Stomach (tissue), 9 donors: ENCODE data around the gene CTXN2. TPM values are rescaled to one million over a fixed set of nuclear protein-coding genes. Genes with fewer than 3 reads are reported as not detected.

Experiments
- DNase-seq, 2 donors: peaks; one replicate each; pipeline versions ENCODE4 v3.0.0 to v3.0.0-alpha.2; 2013 to 2019
- H3K27ac ChIP-seq, 5 donors: fragments of 200-600 bp in 4 of 5; sonication (generic) in 4 of 5; one replicate each; pipeline ENCODE4 v1.5.1; 2013 to 2019; ENCODE audit warnings: mild to moderate bottlenecking in 1 of 5, moderate library complexity in 1 of 5
- H3K27me3 ChIP-seq, 3 donors: fragments of 200-600 bp; sonication (generic); one replicate each; pipeline ENCODE4 v1.5.1; 2017 to 2019; ENCODE audit warnings: mixed run types in 1 of 3
- H3K36me3 ChIP-seq, 4 donors: fragments of 200-600 bp; sonication (generic); 1 replicate in 3 of 4; 2 replicates in 1 of 4; pipeline ENCODE4 v1.5.1; 2016 to 2019
- H3K4me1 ChIP-seq, 4 donors: fragments of 200-600 bp; sonication (generic); one replicate each; pipeline ENCODE4 v1.5.1; 2016 to 2019
- H3K4me3 ChIP-seq, 4 donors: fragments of 200-600 bp; sonication (generic) in 3 of 4; one replicate each; pipeline ENCODE4 v1.5.1; 2016 to 2019; ENCODE audit warnings: mild to moderate bottlenecking in 1 of 4
- H3K9me3 ChIP-seq, 4 donors: fragments of 200-600 bp; sonication (generic); one replicate each; pipeline ENCODE4 v1.5.1; 2016 to 2019
- EP300 ChIP-seq: sonication (generic); formaldehyde crosslinking; IDR thresholded peaks from one replicate; pipeline ENCODE4 v1.6.1; 2017; ENCODE audit warnings: antibody characterized with exemption
- POLR2A ChIP-seq, 4 donors: fragments of 450-650 bp; IDR thresholded peaks; one replicate each; pipeline ENCODE4 v1.6.1; 2016; ENCODE audit warnings: antibody characterized with exemption in 4 of 4, control low read depth in 2 of 4, mild to moderate bottlenecking in 1 of 4, moderate library complexity in 1 of 4
- POLR2AphosphoS5 ChIP-seq, 3 donors: sonication (generic); formaldehyde crosslinking; IDR thresholded peaks; one replicate each; pipeline ENCODE4 v1.6.1; 2016; ENCODE audit warnings: antibody characterized with exemption in 3 of 3
- WGBS, 5 donors: extraction: QIAGEN DNeasy Blood & Tissue Kit in 3 of 5; methylation state at CpG; one replicate each; pipeline versions ENCODE4 v1.1.5 to v1.1.7; 2013 to 2018; 5-methylcytosine and 5-hydroxymethylcytosine counted together
- intact Hi-C: fragments of 100-400 bp; cut with DNase I; formaldehyde crosslinking; loops from one replicate; pipeline ENCODE4 v1.15.1; 2023; ENCODE audit warnings: low total_unique reads
- polyA plus RNA-seq, 3 donors: library from polyadenylated mRNA; stranded (reverse); fragments of 200-250 nt; gene quantifications; one replicate each; pipeline ENCODE4 v1.2.3, GENCODE V29; 2013
- total RNA-seq, 5 donors: library from RNA; depleted of rRNA; stranded (reverse); fragments of >200 nt; gene quantifications; one replicate each; pipeline versions ENCODE4 v1.1.0 to v1.2.3, GENCODE V29; 2014 to 2016
- TF ChIP-seq, protein P1 (sequence below), 7 experiments: fragments of 450-650 bp in 4 of 7; fragments of 200-600 bp in 3 of 7; sonication (generic) in 3 of 7; IDR thresholded peaks; one replicate each; pipeline ENCODE4 v1.5.1; 2016 to 2019; ENCODE audit warnings: antibody characterized with exemption in 7 of 7, control low read depth in 2 of 7, mild to moderate bottlenecking in 1 of 7
- donor health status: healthy with polysubstance abuse.
- donor health status: Bipolar disorder and iron deficiency.
- donor health status: healthy.

CTXN2 gene
- total and polyA plus RNA-seq, 8 donors = 0.05 to 0.18 TPM; not detected in 6

- H3K9me3 ChIP-seq = no peaks in the 10 kb centered on the region
- intact Hi-C loops = no loop called here
- peaks cover 0 to 17% (median 6%) of the 10 kb centered on the region in 4 donors for H3K36me3 ChIP-seq
- peaks cover 0 to 31% (median 3%) of the 10 kb centered on the region in 4 donors for H3K4me1 ChIP-seq
- DNase-seq = no peak
- H3K27me3 ChIP-seq = no peaks in the 10 kb centered on the region
- H3K4me3 ChIP-seq = no peak overlapping the region
- TF ChIP-seq EP300 = no peak
- no peak for TF ChIP-seq POLR2A (IDR thresholded peaks at IDR 0.05)
- no peak for TF ChIP-seq POLR2AphosphoS5 (IDR thresholded peaks at IDR 0.05)
- TF ChIP-seq, protein P1, sequence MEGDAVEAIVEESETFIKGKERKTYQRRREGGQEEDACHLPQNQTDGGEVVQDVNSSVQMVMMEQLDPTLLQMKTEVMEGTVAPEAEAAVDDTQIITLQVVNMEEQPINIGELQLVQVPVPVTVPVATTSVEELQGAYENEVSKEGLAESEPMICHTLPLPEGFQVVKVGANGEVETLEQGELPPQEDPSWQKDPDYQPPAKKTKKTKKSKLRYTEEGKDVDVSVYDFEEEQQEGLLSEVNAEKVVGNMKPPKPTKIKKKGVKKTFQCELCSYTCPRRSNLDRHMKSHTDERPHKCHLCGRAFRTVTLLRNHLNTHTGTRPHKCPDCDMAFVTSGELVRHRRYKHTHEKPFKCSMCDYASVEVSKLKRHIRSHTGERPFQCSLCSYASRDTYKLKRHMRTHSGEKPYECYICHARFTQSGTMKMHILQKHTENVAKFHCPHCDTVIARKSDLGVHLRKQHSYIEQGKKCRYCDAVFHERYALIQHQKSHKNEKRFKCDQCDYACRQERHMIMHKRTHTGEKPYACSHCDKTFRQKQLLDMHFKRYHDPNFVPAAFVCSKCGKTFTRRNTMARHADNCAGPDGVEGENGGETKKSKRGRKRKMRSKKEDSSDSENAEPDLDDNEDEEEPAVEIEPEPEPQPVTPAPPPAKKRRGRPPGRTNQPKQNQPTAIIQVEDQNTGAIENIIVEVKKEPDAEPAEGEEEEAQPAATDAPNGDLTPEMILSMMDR (IDR thresholded peaks at IDR 0.05) = no peak
- H3K27ac ChIP-seq = no peak overlapping the region
Measured at GRCh38 chr15:48147358-48147757, 44.1 kb upstream of the CTXN2 start.

DNA sequence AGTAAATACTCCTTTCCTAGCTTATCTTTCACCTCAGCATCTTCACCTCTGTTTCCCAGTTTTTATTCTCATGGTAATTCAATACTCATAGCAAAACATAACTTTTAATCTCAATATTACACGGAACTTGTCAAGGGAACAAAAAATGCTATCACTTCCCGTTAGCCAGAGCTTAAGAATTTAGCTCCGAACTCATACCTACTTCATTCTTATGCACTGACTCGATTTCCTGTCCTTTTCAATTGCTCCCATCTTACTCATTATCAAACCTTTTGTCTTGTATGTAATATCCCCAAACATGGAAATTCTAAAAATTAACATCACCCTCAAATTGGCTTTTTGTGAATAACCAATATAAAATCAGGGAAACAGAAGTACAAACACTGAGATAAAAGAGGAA lies 41.6 kb upstream of the CTXN2 start:
- Histone ChIP-seq H3K27ac (no peak overlapping the region), H3K4me3 (no peak overlapping the region), H3K36me3 (peaks cover 2 to 22% (median 12%) of the 10 kb centered on the region in 4 donors), H3K27me3 (no peaks in the 10 kb centered on the region), H3K9me3 (no peaks in the 10 kb centered on the region), H3K4me1 (peaks cover 0 to 10% (median 0%) of the 10 kb centered on the region in 4 donors)
- DNase-seq = no peak
- intact Hi-C loops = no loop called here
- TF ChIP-seq POLR2A (IDR thresholded peaks at IDR 0.05) = no peak
- TF ChIP-seq EP300 = no peak
- TF ChIP-seq, protein P1 (IDR thresholded peaks at IDR 0.05) = no peak
- no peak for TF ChIP-seq POLR2AphosphoS5 (IDR thresholded peaks at IDR 0.05)
- 85 to 88% (median 87%) methylated on average over 4 of the region's 4 CpGs for WGBS, 5 donors

DNA sequence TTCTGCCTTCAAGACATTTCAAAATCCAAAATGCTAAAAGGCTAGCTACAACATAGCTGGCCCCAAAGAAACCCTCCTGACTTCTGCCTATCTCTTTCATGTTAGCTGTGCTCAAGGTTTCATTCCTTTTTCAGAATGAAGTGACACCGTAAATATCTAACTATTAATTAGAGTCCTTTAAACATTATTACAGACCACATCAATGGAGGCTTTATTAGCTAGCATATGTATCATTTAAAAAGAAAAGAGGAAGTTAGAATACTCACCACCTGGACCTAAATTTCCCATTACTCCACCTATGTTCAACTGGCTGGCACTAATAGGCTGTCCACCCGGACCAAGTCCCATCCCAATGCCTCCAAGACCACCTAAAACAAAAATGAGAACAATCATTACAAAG lies 37.9 kb upstream of the CTXN2 start:
- no peaks in the 10 kb centered on the region for H3K9me3 ChIP-seq
- WGBS, 5 donors = 93 to 97% (median 95%) methylated on average over 2 of the region's 2 CpGs
- no peak for DNase-seq
- intact Hi-C loops = no loop called here
- no peaks in the 10 kb centered on the region for H3K27me3 ChIP-seq
- TF ChIP-seq EP300 = no peak
- TF ChIP-seq, protein P1 (IDR thresholded peaks at IDR 0.05) = no peak
- no peak for TF ChIP-seq POLR2AphosphoS5 (IDR thresholded peaks at IDR 0.05)
- H3K27ac ChIP-seq = no peak overlapping the region
- no peaks in the 10 kb centered on the region for H3K4me1 ChIP-seq
- peaks cover 2 to 30% (median 14%) of the 10 kb centered on the region in 4 donors for H3K36me3 ChIP-seq
- H3K4me3 ChIP-seq = no peak overlapping the region

DNA sequence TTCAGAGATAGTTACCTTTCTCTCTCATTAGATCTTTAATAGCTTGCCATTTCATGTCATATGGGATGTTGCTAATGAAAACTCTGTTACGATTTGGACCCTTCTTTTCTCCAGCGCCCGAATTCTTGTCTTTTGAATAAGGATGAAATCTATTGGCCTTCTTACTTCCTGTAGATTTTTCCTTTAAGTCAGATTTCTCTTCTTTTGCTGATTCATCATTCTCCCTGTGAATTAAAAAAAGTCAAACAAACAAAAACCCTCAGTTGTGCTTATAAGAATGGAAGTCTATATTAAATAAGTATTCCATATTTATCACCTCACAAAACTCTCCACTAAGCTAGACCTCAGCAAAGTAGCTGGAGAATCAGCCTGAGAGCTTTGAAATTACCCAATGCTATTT lies 22.8 kb upstream of the CTXN2 start:
- intact Hi-C loops = no loop called here
- Histone ChIP-seq H3K9me3 (no peaks in the 10 kb centered on the region), H3K4me1 (no peaks in the 10 kb centered on the region), H3K27ac (no peak overlapping the region), H3K27me3 (no peaks in the 10 kb centered on the region), H3K36me3 (peaks cover 0 to 4% (median 0%) of the 10 kb centered on the region in 4 donors), H3K4me3 (no peak overlapping the region)
- DNase-seq = no peak
- TF ChIP-seq POLR2AphosphoS5 (IDR thresholded peaks at IDR 0.05) (no peak), POLR2A (IDR thresholded peaks at IDR 0.05) (no peak), EP300 (no peak)
- TF ChIP-seq, protein P1 (IDR thresholded peaks at IDR 0.05) = no peak
- 63 to 67% (median 63%) methylated on average over 3 of the region's 3 CpGs for whole genome bisulfite sequencing, 5 donors
